Stimulated activated naive CD4-positive, alpha-beta T cell treated with Interleukin-2 at 50 U/mL for 16 hours (primary cell): ENCODE results near the gene RAB31.

ENCODE experiments used
- DNase-seq: peaks from one replicate; lab custom pipeline; 2025; lab: John Stamatoyannopoulos, UW

The RAB31 gene

GRCh38 chr18:9694174-9694573, 13.9 kb upstream of the RAB31 start:
- no peak for DNase-seq

DNA sequence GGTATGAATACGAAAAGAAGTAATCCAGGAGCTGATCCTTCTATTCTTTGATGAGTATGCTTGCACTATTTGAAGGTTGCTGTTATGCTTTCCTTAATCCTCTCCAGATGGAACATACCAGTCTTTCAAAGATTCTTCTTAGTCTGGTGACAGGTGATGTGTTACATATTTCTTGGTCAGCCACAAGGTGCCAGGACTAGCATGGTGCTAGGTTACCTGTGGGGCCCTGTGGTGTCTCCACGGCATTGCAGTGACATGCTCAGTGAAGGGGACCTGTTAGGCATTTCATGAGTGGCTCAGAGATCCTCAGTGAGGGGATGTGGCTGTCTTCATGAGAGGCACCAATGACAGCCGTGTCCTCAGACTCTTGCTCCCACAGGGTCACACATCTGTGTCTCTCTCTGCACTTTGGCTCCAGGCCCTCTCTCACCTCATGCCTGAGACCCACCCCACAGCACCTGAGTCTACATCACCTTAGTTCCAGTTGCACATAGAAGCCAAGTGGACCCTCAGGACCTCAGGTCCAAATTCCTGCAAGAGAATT, 13.1 kb upstream of the RAB31 start:
- DNase-seq: no peak

- DNase-seq: no peak
Measured at GRCh38 chr18:9695605-9696004, 12.5 kb upstream of the RAB31 start.

GRCh38 chr18:9696112-9696511, 12.0 kb upstream of the RAB31 start:
- DNase-seq: no peak

DNA sequence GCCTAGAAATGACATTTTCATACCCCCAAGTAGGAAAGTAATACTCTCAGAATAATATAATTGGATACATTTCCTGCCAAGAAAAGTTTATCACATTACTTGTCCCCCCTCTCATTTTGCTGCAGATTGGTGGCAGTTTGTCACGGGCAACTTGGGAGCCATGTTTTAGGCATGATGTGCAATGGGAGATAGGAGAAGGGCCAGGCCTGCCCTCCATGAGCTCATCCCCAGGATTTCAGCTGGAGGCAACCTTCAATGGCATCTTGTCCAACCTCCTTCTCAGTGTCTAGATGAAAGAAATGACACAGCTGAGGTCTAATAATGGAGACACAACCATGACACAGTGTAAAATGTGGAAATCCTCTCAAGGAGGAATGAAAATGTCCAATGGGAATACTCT, 11.4 kb upstream of the RAB31 start:
- DNase-seq: no peak

DNA sequence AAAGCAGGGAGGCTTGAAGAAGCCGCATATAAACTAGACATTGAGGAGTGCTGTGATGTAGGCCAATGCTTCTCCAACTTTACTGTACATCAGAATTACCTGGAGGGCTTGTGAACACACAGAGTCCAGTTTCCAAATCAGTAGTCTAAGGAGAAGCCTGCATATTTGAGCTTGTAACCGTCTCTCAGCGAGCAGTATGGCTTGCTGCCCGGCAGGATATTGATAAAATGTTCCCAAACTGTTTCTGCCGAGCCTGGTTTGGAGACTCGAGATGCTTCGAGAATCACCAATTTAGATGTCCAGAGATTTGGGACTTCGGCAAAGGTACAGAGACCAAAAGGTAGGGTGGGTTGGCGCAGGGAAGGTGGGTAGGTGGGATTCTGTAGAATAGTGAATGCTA, 11.0 kb upstream of the RAB31 start:
- no peak for DNase-seq

DNA sequence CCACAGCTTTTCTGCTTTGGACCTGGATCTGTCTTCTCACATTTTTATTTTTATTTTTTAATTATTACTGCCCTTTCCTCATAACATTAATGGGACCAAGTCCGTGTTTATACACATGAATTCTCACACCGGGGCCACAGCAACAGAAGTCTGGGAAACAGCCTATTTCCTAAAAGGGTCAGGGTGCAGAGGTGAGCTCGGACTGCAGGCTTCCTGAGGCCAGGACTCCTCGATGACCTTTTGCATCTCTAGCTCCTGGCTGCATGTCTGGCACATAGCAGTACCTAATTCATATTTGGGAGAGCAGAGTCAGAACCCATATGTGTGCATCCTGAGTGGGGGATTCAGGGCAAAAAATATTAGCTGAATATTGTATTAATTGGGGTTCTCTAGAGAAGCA, 9.6 kb upstream of the RAB31 start:
- DNase-seq: no peak

DNA sequence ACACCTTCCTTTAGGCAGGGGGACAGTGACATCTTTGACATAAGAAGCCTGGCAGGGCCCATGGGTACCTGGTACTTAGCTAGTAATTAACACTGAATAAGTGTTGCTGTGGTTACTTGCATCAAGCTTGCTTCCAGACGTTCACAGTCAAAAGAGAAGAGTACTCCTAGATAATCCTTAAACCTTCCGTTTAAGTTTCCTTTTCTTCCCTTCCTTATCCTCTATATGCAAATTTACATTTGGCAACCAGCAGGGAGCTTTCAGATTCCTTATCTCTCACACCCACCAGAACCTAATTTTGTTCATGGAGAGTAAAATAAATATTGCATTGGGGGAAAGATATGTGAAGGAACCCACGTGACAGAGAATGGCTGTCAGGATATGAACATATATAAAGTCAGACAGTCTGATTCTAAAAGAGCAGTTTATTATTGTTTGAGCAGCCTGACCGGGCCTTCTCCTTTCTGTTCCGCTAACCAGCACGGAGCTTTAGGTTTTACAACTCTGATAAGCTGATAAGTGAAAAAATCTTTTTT, 7.8 kb upstream of the RAB31 start:
- DNase-seq: no peak

DNA sequence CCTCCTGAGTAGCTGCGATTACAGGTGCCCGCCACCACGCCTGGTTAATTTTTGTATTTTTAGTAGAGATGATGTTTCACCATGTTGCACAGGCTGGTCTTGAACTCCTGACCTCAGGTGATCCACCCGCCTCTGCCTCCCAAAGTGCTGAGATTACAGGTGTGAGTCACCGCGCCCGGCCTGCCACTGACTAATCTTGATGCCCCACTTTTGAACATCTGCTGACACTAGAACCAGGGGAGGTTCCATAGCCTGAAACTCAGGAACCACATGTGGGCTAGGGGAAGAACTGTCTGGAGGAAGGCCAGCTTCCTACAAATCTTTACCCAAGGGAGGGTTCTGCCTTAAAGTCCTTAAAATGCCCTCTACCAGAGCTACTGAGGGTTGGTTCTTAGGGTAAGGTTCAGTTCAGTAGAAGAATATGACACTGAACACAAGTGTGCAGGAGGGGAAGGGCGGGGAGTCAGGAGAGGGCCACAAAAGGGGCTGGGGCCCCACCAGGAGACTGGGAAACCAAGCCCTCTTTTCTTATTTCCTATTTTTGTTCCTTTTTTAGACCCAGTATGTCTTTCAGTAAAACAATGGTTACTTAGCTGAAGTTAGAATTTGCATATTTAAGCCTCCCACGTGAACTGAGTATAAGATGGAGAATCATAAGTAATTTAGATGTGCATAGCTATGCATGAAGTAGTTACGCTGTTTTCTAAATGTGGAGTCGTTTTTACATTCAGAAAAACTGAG, 6.3 kb upstream of the RAB31 start:
- no peak for DNase-seq

DNA sequence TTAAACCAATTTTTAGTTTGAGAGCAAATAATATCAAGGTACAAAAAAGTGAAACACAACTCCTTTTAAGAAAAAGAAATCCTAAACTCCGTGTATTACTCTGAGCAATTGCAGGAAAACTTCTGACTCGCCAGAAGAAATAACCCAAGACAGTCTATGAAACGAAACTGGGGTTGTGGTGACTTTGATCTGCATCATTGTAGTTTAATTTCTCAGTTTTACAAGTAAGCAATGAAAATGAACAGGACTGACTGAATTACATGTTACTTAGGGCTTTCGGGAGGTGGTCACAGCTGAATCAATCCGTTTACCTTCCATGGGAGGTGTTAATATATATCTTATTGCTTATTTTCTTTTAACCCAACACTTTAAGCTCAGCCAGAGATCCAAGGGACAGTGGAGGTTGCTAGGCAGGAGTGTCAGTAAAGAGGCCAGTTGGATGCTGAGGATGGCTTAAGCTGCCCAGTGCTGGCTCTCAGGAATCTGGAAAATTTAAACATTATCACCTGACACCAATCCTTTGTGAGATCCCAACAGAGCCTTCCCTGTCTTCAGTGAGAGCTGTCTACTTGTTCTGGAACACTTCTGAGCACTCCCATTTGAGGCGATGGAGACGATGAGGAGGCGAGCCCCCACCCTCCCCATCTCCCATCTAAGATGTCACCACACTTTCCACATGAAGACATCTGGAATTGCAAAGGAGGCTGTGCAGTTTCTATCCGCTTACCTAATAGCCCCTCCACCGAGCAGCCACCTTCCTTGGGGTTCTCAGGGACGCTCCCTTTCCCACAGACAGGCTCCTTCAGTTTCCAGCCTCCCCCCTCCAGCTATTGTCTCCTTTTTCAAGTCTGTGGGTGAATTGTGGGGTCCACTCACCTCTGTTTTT, 3.6 kb upstream of the RAB31 start:
- no peak for DNase-seq

GRCh38 chr18:9705183-9705829, 2.8 kb upstream of the RAB31 start:
- DNase-seq: no peak

- no peak for DNase-seq
Measured at GRCh38 chr18:9706081-9706935, 1.8 kb upstream of the RAB31 start.

GRCh38 chr18:9707381-9708056, 582 bp upstream of the RAB31 start:
- no peak for DNase-seq

DNA sequence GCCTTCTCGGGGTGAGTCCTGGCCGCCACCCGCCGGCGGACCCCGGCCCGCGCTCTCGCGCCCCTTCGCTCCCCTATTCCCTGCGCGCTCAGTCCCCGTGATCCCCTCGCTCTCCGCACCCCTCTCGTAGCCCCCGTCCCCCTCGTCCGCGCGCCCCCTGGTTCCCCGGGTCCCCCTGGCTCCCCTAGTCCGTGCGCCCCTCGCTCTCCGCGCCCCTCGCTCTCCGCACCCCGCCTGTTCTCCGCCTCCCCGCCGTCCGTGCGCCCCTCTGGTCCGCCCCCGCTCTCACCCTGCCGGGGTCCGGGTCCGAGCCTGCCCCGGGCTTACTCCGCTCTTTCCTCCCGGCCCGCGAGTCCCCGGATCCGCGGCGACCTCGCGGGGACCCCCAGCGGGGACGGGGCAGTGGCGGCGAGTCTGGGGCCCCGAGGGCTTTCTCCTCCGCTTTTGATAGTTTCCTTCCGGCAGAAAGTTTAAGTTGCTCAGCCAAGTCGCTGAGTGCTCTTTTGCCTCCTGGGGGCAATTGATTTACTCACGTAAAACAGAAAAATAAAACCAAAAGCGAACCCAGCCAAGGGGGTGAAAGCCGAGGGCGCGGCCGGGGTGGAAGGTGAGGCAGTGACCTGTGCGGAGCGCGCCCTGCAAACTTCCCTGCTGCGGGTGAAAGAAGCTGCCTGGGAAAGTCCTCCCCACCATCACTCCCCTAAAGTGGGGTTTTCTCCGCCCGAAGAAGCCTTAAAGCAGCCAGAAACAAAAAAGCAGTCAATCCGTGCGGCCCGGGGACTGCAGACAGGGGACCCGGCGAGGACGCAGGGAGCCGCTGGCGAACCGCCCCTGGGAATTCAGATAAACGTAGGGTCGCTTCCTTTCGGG, 568 bp downstream of the RAB31 start:
- no peak for DNase-seq

DNA sequence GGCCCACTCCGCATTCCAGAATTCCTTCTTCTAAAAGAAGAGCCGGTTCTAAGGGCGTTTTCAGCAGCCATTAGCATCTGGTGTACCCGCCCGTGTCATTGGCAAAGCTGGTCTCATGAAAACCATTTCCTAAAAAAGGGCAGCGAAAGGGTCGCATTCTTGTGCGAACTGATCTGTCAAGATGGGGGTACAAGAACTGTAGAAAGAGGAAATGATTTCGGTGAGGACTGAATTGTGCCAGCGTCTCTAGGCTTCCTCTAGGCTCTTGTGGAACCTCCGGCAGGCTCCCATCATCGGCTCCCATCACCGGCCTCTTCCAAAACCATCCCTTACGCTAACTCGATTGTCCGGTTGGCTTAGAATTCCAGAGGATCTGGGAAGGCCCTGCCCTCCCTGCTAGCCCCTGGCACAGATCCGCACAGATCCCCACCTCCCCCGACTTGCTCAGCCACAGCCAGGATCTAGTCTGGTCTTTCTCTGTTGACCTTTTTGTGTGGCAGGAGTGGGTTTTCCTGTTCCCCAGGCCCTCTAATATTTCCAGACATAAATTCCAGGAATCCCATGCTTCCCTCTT, 1.3 kb downstream of the RAB31 start:
- no peak for DNase-seq

DNA sequence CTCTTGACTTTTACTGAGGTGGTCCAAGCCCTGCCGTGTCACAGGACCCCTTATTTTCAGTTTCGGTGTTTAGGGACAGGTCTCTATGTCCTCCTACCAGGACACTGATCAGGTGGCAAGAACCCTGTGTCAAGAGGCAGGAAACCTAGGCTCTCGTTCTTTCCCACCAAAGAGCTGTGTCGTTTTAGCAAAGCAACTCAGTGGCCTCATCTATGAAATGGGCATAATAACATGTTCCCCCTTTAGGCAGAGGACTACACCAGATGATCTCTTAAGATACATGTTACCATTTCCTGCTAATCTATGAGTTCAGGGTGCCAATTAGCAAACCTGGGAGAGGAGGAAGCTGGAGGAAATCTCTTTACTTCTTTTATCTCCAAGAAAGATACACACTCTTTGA, 1.9 kb downstream of the RAB31 start:
- no peak for DNase-seq

DNA sequence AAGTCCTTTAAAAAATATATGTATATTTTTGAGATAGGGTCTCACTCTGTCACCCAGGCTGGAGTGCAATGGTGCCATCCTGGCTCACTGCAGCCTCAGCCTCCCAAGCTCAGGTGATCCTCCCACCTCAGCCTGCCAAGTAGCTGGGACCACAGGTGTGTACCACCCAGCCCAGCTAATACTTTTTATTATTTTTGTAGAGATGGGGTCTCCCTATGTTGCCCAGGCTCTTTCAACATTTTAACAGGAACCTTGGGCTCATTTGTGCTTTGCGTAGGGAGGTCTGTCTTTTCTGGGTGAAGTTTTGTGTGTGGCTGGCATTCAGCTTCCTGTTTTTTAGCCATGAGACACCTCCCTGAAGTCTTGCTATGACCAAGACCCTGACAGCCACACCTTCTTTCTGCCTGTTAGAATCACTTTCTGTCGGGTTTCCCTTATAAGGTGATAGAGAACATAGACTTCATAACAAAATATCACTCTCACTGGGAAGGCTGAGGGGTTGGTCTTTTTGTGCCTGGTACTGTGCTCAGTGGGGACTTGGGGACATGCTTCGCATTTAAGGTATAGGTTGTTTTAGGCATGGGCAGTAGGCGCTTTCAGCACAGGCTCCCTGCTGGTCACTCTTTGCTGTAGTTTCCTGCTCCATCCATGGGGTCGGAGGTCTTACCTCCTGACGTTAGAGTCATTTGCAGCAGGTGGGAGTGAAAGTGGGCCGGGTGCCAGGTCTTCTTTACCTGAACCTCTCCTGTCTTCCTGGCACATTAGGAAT, 3.4 kb downstream of the RAB31 start:
- DNase-seq: no peak

DNA sequence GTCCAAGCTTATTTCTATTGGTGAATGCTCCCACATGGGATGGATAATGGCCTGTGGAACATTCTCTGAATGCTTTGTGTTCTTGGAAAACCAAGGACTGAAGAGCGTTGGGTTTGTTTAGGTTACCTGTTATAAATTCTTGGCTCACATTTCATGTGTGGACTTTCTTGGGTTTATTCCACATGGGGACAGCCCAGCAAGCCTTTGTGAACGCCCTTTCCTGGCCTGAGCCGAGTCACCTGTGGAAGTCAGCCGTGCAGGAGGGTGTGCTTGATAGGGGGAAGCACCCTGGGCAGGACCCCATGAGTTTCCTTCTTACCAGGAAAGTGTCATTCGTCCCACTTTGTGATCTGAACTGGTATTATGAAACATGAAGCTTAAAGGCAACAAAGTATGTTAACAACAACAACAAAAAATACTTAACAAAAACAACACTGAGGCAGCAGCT, 4.1 kb downstream of the RAB31 start:
- no peak for DNase-seq

- no peak for DNase-seq
Measured at GRCh38 chr18:9712611-9713010, 4.5 kb downstream of the RAB31 start.
